K562 (cell line): Measurements from ENCODE around the gene RAB40B. TPM values are rescaled to one million over a fixed set of nuclear protein-coding genes. Genes with fewer than 3 reads are reported as not detected.

Experiments
- BMI1 ChIP-seq: fragments of 150-350 bp; IDR thresholded peaks from 2 replicates; pipeline ENCODE4 v1.6.1; 2014; ENCODE audit warnings: low read length
- CHD1 ChIP-seq: fragments of 200-600 bp; sonication (generic); IDR thresholded peaks from one replicate; pipeline ENCODE4 v1.6.1; 2012; ENCODE audit warnings: mild to moderate bottlenecking, moderate library complexity, low read length, inconsistent platforms
- CXXC5 ChIP-seq: fragments of 250-450 bp; sonication (Bioruptor Pico); IDR thresholded peaks from 2 replicates; pipeline ENCODE4 v1.8.0; 2022; ENCODE audit warnings: inconsistent platforms, mild to moderate bottlenecking, moderate library complexity
- DDX20 ChIP-seq: fragments of 450-650 bp; IDR thresholded peaks from 2 replicates; pipeline ENCODE4 v1.6.1; 2016; ENCODE audit warnings: missing genetic modification characterization, low read depth, mild to moderate bottlenecking, missing compliant biosample characterization, moderate library complexity
- DPF2 ChIP-seq: fragments of 450-650 bp; IDR thresholded peaks from 2 replicates; pipeline ENCODE4 v1.6.1; 2016
- EP400 ChIP-seq: fragments of 450-650 bp; IDR thresholded peaks from 2 replicates; pipeline ENCODE4 v1.6.1; 2017; ENCODE audit warnings: antibody characterized with exemption, mild to moderate bottlenecking, moderate library complexity
- GATAD2A ChIP-seq: fragments of 450-650 bp; IDR thresholded peaks from 2 replicates; pipeline ENCODE4 v1.6.1; 2017
- HDAC1 ChIP-seq, 2 experiments: fragments of 450-650 bp; IDR thresholded peaks; 2 replicates each; pipeline ENCODE4 v1.6.1; 2016 to 2017; ENCODE audit warnings: inconsistent platforms in 1 of 2, mild to moderate bottlenecking in 1 of 2, moderate library complexity in 1 of 2
- HNRNPL ChIP-seq: fragments of 200-400 bp; formaldehyde crosslinking; IDR thresholded peaks from 2 replicates; pipeline ENCODE4 v1.6.1; 2017; ENCODE audit warnings: low read depth, mild to moderate bottlenecking, low read length
- MEF2D ChIP-seq: conservative IDR thresholded peaks from 2 replicates; pipeline ENCODE4 v1.6.1; 2016; ENCODE audit warnings: low read depth, missing genetic modification characterization, missing compliant biosample characterization
- MLLT1 ChIP-seq, 2 experiments: fragments of 450-650 bp; IDR thresholded peaks; 2 replicates each; pipeline ENCODE4 v1.6.1; 2016
- MLX ChIP-seq, 2 experiments: fragments of 450-650 bp in 1 of 2; sonication (generic) in 1 of 2; formaldehyde crosslinking; conservative IDR thresholded peaks; 2 replicates each; pipeline versions ENCODE4 v1.4.0 to v1.8.1; 2020 to 2022; ENCODE audit warnings: mild to moderate bottlenecking in 1 of 2, missing genetic modification reagents in 1 of 2
- NFE2 ChIP-seq: IDR thresholded peaks from 2 replicates; pipeline ENCODE4 v1.6.1; 2014; ENCODE audit warnings: antibody characterized with exemption, low read depth
- PHF20 ChIP-seq: fragments of 450-650 bp; IDR thresholded peaks from 2 replicates; pipeline ENCODE4 v1.6.1; 2018; ENCODE audit not compliant: partially characterized antibody
- SMARCA5 ChIP-seq: fragments of 450-650 bp; IDR thresholded peaks from 2 replicates; pipeline ENCODE4 v1.6.1; 2016
- TFAM ChIP-seq: fragments of 250-450 bp; sonication (Bioruptor Pico); conservative IDR thresholded peaks from 2 replicates; pipeline ENCODE4 v1.5.0; 2021; ENCODE audit warnings: mild to moderate bottlenecking, moderate library complexity
- ZBTB11 ChIP-seq, 3 experiments: fragments of 200-800 bp in 1 of 3; fragments of 250-450 bp in 1 of 3; fragments of 450-650 bp in 1 of 3; sonication (Bioruptor Pico) in 1 of 3; sonication (Bioruptor generic) in 1 of 3; formaldehyde crosslinking in 1 of 3; IDR thresholded peaks; 2 replicates each; pipeline versions ENCODE4 v1.6.1 to v1.8.0; 2016 to 2022; ENCODE audit warnings: mild to moderate bottlenecking in 2 of 3, missing genetic modification characterization in 2 of 3, missing compliant biosample characterization in 1 of 3, moderate library complexity in 1 of 3
- ZBTB7A ChIP-seq: IDR thresholded peaks from 2 replicates; pipeline ENCODE4 v1.6.1; 2011; ENCODE audit warnings: low read depth, mild to moderate bottlenecking, low read length, moderate library complexity, borderline replicate concordance; ENCODE audit not compliant: control insufficient read depth
- ZKSCAN1 ChIP-seq: fragments of 150-350 bp; IDR thresholded peaks from 2 replicates; pipeline ENCODE4 v1.6.1; 2016; ENCODE audit warnings: low read depth, low read length
- ZNF232 ChIP-seq: sonication (generic); formaldehyde crosslinking; IDR thresholded peaks from 2 replicates; pipeline ENCODE4 v1.8.0; 2022; ENCODE audit warnings: mild to moderate bottlenecking, missing genetic modification reagents
- ZNF740 ChIP-seq, 3 experiments: fragments of 200-800 bp in 1 of 3; sonication (Bioruptor generic) in 1 of 3; sonication (generic) in 1 of 3; formaldehyde crosslinking in 1 of 3; IDR thresholded peaks; 2 replicates each; pipeline versions ENCODE4 v1.6.1 to v1.8.0; 2016 to 2022; ENCODE audit warnings: mild to moderate bottlenecking in 2 of 3, missing compliant biosample characterization in 2 of 3, missing genetic modification characterization in 2 of 3, missing genetic modification reagents in 1 of 3
- polyA plus RNA-seq, 8 experiments: library from polyadenylated mRNA; depleted of rRNA in 4 of 8; stranded (reverse) in 5 of 8; unstranded in 3 of 8; fragments of >200 nt; fragmentation: Nextera tagmentation in 2 of 8; fragmentation: Illumina TruSeq in 1 of 8; extraction: Ambion mirVana in 2 of 8; extraction: Trizol in 1 of 8; gene quantifications; 2 replicates each; pipeline versions ENCODE4 v1.2.1 to v1.2.3, GENCODE V29; 2011 to 2014; ENCODE audit warnings: inconsistent platforms in 1 of 8, missing spikeins in 1 of 8
- total RNA-seq, 7 experiments: library from RNA; depleted of rRNA in 6 of 7; stranded (reverse); fragments of >200 nt in 6 of 7; fragmentation: Illumina TruSeq in 2 of 7; extraction: Trizol in 2 of 7; gene quantifications; 2 replicates each; pipeline versions ENCODE4 v1.2.1 to v1.2.3, GENCODE V29; 2011 to 2021; ENCODE audit warnings: low replicate concordance in 1 of 7

Gene RAB40B
- total and polyA plus RNA-seq, 9 of the 15 experiments (the other 6 are each of a cell fraction or from before 2014, with no cell fraction given): 0.13 to 4.6 (median 1.4) TPM

GRCh38 chr17:82647593-82648164, 50.8 kb downstream of the RAB40B start (continued):
- no peak for TF ChIP-seq MLLT1 (IDR thresholded peaks at IDR 0.05)
- TF ChIP-seq GATAD2A: 0 out of 2 replicates have a peak, but pooled peaks have one; percentile 42
- peak; percentile 47; the same call in 1 of the 2 replicates for TF ChIP-seq ZNF740 (CRISPR knock-in tag; IDR thresholded peaks at IDR 0.05)
- 0 out of 4 replicates have a peak, but pooled peaks of 1 of the 2 experiments have one; percentile 13 for TF ChIP-seq ZNF740 (tag; IDR thresholded peaks at IDR 0.05)
- no peak for TF ChIP-seq EP400
- TF ChIP-seq CHD1: peak; percentile 41
- TF ChIP-seq BMI1: no peak
- no peak for TF ChIP-seq MEF2D (tag)
- peak; percentile 27; the same call in 1 of the 2 replicates for TF ChIP-seq ZBTB7A
- TF ChIP-seq MLX (CRISPR knock-in tag; conservative IDR thresholded peaks at IDR 0.05): no peak
- no peak for TF ChIP-seq ZKSCAN1
- TF ChIP-seq HDAC1 (IDR thresholded peaks at IDR 0.05): 0 out of 4 replicates have a peak, but pooled peaks of 1 of the 2 experiments have one; percentile 9
- TF ChIP-seq CXXC5 (CRISPR knock-in tag): no peak
- no peak for TF ChIP-seq ZBTB11 (CRISPR knock-in tag; IDR thresholded peaks at IDR 0.05)
- TF ChIP-seq TFAM (CRISPR knock-in tag): no peak
- TF ChIP-seq NFE2: no peak
- no peak for TF ChIP-seq DPF2
- no peak for TF ChIP-seq DDX20 (tag)
- TF ChIP-seq PHF20: no peak
- no peak for TF ChIP-seq SMARCA5
- TF ChIP-seq ZNF232: 0 out of 2 replicates have a peak, but pooled peaks have one; percentile 50
- TF ChIP-seq HNRNPL: no peak
